Epithelial cell of prostate (primary cell): Measurements from ENCODE around the gene CDH5.
"Not testable (repeated sequence)": the region's sequence is repeated elsewhere in the genome, so short reads cannot be mapped to it uniquely, and the experiment has no call there.

Experiments
- DNase-seq: peaks from one replicate; pipeline ENCODE4 v3.0.0-alpha.2; 2011; ENCODE audit warnings: low read depth, low spot score
- H3K27ac ChIP-seq: fragments of 450-650 bp; 2 replicates; pipeline ENCODE4 v1.5.1; 2017; ENCODE audit warnings: mild to moderate bottlenecking

Gene CDH5

DNA sequence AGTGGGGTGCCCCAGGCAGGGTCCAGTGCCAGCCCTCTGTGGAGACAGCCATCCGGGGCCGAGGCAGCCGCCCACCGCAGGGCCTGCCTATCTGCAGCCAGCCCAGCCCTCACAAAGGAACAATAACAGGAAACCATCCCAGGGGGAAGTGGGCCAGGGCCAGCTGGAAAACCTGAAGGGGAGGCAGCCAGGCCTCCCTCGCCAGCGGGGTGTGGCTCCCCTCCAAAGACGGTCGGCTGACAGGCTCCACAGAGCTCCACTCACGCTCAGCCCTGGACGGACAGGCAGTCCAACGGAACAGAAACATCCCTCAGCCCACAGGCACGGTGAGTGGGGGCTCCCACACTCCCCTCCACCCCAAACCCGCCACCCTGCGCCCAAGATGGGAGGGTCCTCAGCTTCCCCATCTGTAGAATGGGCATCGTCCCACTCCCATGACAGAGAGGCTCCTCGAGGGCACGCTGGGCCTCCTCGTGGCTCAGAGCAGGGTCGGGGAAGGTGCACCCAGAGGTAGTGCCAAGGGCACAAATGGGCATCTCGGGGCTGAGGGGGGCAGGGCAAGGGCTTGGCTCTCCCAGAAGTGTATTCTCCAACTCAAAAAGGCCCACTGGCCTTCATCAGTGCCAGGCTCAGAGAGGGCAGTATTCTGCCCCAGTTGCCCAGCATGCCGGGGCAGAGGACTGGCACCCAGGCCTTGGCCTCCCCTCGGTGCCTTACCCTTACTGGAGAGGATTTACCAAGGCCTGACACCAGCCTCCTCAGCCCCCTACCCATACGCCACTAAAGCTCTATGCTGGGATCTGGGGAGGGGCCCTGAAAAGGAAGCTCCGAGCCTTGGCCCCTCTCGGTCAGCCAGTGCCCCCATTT is at the start of gene CDH5:
TSS of gene CDH5 (plus strand) at position 259 of the 867 bp plus-strand sequence. CDS start 12,647 bp downstream, outside the sequence.
- no peak for DNase-seq
- H3K27ac ChIP-seq: no peak within 1 kb of the TSS

GRCh38 chr16:66318505-66318904 is 48.0 kb upstream of the CDH5 start:
- DNase-seq: no peak
- no peak overlapping the region for H3K27ac ChIP-seq

DNA sequence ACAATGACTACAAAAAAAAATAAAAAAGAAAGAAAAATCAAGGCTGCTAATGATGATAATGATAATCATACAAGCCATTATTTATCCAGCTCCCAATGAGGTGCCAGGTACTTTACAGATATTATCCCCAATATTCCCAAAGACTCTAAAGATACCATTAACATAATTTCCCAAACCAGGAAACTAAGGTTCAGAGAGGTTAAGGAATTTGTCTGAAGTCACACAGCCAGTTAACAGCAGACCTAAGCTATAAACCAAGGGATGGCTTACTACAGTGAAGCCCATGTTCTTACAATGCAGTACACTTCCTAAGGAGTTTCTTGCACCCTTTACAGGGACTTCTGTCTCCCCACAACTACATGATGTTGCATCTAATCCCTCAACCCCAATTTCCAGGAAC is 45.7 kb upstream of the CDH5 start:
- no peak overlapping the region for H3K27ac ChIP-seq
- DNase-seq: no peak

GRCh38 chr16:66322174-66322573 is 44.3 kb upstream of the CDH5 start:
- DNase-seq: no peak
- no peak overlapping the region for H3K27ac ChIP-seq

DNA sequence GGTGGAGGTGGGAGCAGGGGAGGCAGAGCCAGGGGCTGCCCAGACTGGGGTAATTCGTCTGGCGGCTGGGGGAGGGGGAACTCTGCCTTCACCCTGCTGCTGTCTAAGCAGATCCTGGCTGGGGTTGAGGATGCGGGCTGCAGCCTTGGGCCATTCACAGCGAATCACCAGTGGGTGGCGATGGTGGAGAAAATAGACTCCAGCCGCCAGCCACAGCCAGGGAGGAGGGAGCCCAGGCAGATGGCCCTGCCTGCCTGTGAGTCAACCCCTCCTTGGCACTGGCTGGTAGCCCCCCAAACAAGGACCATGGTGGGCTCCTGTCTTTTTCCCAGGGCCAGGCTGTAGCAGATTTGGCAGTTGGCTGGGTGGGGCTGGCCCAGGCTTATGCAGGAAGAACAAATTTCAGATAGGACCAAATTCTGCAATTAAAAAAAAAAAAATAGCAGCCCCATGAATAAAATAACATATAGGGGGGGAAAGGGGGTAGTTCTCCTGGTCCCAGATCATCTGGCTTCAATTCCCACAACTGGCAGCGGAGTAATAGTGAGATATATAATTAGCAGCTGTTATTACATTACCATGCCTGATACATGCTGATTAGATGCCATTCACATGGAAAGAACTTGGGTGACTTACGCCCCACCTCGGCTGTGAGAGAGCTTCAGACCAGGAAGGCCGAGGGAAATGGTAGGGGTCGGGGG is 41.5 kb upstream of the CDH5 start:
- H3K27ac ChIP-seq: no peak overlapping the region
- no peak for DNase-seq

DNA sequence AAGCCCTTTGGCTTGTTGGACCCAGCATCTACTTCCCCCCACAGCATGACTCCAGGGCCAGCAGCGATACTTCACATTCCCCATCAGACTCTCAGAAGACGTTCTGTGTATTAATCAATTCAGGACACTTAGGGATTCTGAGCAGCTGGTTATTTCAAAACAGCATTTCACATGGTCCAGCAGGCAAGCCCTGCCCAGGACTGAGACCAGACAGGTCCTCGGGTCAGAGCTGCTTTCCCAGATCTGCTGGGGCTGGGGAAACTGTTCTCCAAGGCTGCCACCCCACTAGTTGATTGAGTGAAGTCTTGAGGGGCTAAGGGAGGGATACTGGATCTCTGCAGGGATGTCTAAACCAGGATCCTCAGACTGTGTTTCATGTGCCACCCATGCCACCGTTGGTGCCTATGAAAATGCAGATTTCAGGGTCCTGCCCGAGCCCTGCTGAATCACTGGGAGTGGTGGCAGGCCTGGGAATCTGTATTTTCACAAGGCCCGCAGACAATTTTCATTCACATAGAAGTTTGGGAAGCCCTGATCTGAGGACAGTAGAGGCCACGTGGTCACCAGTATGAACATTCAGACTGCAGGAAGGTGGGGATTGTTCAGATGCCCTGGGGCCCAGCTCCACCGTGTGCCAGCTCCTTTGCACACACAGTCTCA is 40.6 kb upstream of the CDH5 start:
- DNase-seq: no peak
- H3K27ac ChIP-seq: no peak overlapping the region

DNA sequence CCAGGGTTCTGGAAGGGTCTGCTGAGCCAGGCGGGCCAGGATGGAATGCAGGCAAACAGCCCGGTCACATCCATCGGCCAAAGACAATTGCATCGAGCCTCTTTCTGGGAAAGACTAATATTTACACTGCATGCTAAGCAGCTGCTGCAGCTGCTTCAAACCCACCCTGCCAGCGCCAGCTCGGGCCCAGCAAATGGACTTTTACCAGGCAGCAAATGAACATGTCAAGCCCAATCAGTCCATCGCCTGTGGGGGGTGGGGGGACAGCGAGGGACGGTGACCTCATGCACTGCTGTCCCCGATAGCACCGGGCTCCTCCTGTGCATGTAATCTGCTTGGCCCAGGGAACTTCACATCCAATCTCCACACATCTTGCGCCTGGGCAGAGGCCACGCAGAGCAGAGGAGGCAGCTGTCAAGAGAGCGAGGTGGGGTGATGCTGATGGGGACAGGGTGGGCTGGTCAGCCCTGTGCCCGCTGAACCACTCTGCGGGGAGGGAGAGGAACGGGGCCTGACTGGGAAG is 39.4 kb upstream of the CDH5 start:
- no peak for DNase-seq
- no peak overlapping the region for H3K27ac ChIP-seq

GRCh38 chr16:66328282-66328681 is 38.2 kb upstream of the CDH5 start:
- no peak overlapping the region for H3K27ac ChIP-seq
- no peak for DNase-seq

DNA sequence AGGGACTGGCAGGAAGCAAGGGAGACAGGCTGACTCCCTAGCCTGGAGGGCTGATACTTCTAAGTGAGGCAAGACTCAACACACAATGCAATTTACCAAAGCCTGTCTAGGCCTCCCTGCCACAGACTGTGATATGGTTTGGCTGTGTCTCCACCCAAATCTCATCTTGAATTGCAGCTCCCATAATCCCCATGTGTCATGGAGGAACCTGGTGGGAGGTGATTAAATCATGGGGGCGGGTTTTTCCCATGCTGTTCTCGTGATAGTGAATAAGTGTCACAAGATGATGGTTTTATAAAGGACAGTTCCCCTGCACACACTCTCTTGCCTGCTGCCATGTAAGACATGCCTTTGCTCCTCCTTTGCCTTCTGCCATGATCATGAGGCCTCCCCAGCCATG is 35.0 kb upstream of the CDH5 start:
- not testable (repeated sequence) for H3K27ac ChIP-seq, DNase-seq

- no peak overlapping the region for H3K27ac ChIP-seq
- DNase-seq: no peak
Observed at GRCh38 chr16:66332634-66333610, 33.6 kb upstream of the CDH5 start.

GRCh38 chr16:66334853-66335574 is 31.5 kb upstream of the CDH5 start:
- H3K27ac ChIP-seq: no peak overlapping the region
- DNase-seq: no peak

DNA sequence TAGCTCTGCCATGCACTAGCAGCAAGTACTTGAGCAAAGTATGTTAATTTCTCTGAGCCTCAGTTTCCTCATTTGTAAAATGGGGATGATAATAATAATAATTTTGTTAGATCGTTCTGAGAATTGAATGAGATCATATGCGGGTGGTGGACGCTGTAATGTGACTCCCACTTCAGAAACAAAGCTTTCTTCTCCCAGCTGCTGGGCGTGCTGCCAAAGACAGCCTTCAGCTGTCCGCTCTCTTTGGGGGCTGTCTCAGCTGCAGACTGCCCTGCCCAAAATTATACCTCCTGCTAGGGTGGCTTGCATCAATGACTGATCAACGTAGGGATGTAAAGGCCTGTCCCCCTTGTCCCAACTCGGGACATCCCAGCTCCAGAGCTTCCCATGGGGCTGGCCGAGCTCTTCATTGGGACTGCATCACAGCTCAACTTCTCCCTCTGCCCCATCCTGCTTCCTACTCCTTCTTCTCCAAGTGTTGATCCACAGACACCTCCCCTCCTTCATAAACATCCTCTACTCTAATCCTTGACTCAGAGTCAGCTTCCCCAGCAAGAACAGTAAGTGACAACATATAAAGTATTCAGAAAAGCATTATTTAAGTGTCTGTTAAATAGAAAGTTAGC is 30.7 kb upstream of the CDH5 start:
- DNase-seq: no peak
- H3K27ac ChIP-seq: no peak overlapping the region

- no peak for DNase-seq
- no peak overlapping the region for H3K27ac ChIP-seq
Observed at GRCh38 chr16:66337463-66338188, 28.9 kb upstream of the CDH5 start.

GRCh38 chr16:66342294-66342900 is 24.1 kb upstream of the CDH5 start:
- DNase-seq: no peak
- H3K27ac ChIP-seq: no peak overlapping the region

- no peak for DNase-seq
- H3K27ac ChIP-seq: no peak overlapping the region
Observed at GRCh38 chr16:66344533-66345145, 21.9 kb upstream of the CDH5 start.

DNA sequence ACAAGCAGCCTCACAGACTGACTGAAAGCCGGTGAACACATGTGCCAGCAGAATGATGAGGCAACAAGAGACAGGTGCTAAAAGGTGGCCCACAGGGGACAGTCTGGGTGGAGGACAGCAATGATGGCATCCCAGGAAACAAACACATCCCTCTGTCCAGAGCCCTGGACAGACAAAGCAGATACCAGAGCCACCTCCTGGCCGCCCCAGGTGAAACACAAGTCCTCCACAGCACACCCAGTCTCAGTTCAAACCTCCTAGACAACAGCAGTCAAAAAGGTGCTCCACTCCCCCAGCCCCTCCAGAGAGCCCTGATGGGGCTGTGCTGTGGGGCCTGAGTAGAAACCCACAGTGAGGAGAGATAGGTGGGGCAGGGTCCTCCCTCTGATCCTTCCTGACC is 20.3 kb upstream of the CDH5 start:
- H3K27ac ChIP-seq: no peak overlapping the region
- DNase-seq: no peak

- DNase-seq: no peak
- H3K27ac ChIP-seq: no peak overlapping the region
Observed at GRCh38 chr16:66352304-66352703, 14.2 kb upstream of the CDH5 start.
